ENCODE results near the gene ARHGAP18. TPM values are rescaled to one million over a fixed set of nuclear protein-coding genes. Genes with fewer than 3 reads are reported as not detected.
A peak's percentile ranks its signal among the peaks of the same experiment; 100 is the strongest.

Gene ARHGAP18
- total RNA-seq, 1 donor from 2014 or later, result 5.9 TPM

GRCh38 chr6:129683601-129684322 is 26.2 kb downstream of the ARHGAP18 start:
- no peaks in the 10 kb centered on the region for H3K9me3 Mint-ChIP-seq
- peak; percentile 64 for DNase-seq (ENCODE audit: low spot score)
- H3K36me3 Mint-ChIP-seq (ENCODE audit: low read depth), result no peaks in the 10 kb centered on the region
- intact Hi-C loops (cut with micrococcal nuclease), result loop anchor here (1.0 to 2.0 kb wide), 3 partner anchors 10 to 77 kb away; no protein-coding TSS in a partner anchor
- H3K4me1 Mint-ChIP-seq (ENCODE audit: low read depth), result peaks cover 62% of the 10 kb centered on the region
- H3K27me3 Mint-ChIP-seq (ENCODE audit: low read depth), result no peaks in the 10 kb centered on the region
- H3K4me3 Mint-ChIP-seq (ENCODE audit: low read depth), result peak overlapping the region; percentile 30
- peak overlapping the region; percentile 83 for H3K27ac Mint-ChIP-seq

DNA sequence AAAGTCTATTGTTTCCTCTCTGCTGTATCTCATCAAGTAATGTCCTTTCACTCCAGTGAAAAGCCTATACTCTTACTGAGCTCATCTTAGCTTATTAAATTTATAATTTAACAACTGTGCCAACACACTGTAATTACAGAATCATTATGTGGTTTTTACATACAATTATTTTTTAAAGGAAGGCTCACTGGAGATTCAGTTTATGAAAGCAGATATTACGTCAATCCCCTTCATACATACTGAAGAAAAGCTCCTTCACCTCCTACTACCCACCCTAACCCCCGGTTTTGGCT is 28.1 kb downstream of the ARHGAP18 start:
- no peak overlapping the region for H3K27ac Mint-ChIP-seq
- DNase-seq (ENCODE audit: low spot score), result no peak
- H3K27me3 Mint-ChIP-seq (ENCODE audit: low read depth), result no peaks in the 10 kb centered on the region
- peaks cover 60% of the 10 kb centered on the region for H3K4me1 Mint-ChIP-seq (ENCODE audit: low read depth)
- intact Hi-C loops (cut with micrococcal nuclease), result no loop called here
- H3K36me3 Mint-ChIP-seq (ENCODE audit: low read depth), result peaks cover 4% of the 10 kb centered on the region
- H3K9me3 Mint-ChIP-seq, result no peaks in the 10 kb centered on the region
- H3K4me3 Mint-ChIP-seq (ENCODE audit: low read depth), result no peak overlapping the region

DNA sequence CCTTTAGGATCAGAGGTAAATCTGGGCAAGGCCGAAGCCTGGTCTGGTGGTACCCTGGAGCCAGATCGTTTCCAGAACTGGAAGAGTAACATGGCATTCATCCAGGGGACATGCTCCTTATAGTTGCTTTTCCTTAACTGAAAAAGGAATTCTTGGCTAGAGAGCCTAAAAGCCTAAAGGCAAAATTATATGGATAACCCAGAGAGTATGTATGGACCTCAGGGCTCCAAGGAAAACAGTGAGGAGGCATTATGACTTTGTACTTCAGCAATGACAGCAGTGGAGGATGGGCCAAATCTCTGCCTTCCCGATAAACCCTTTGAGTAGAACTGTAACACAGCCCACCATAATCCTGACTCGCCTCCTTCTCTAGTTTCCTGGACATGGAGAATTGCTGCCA is 29.3 kb downstream of the ARHGAP18 start:
- no peak for DNase-seq (ENCODE audit: low spot score)
- Mint-ChIP-seq H3K4me3 (ENCODE audit: low read depth) (no peak overlapping the region), H3K36me3 (ENCODE audit: low read depth) (peaks cover 4% of the 10 kb centered on the region), H3K4me1 (ENCODE audit: low read depth) (peaks cover 59% of the 10 kb centered on the region), H3K9me3 (no peaks in the 10 kb centered on the region), H3K27ac (no peak overlapping the region), H3K27me3 (ENCODE audit: low read depth) (no peaks in the 10 kb centered on the region)
- intact Hi-C loops (cut with micrococcal nuclease), result no loop called here

GRCh38 chr6:129679758-129680157 is 30.2 kb downstream of the ARHGAP18 start:
- intact Hi-C loops (cut with micrococcal nuclease), result loop anchor here (10.0 kb wide), 1 partner anchor 835 kb away; no protein-coding TSS in a partner anchor
- peaks cover 59% of the 10 kb centered on the region for H3K4me1 Mint-ChIP-seq (ENCODE audit: low read depth)
- peaks cover 4% of the 10 kb centered on the region for H3K36me3 Mint-ChIP-seq (ENCODE audit: low read depth)
- H3K4me3 Mint-ChIP-seq (ENCODE audit: low read depth), result no peak overlapping the region
- DNase-seq (ENCODE audit: low spot score), result no peak
- no peak overlapping the region for H3K27ac Mint-ChIP-seq
- H3K9me3 Mint-ChIP-seq, result no peaks in the 10 kb centered on the region
- H3K27me3 Mint-ChIP-seq (ENCODE audit: low read depth), result no peaks in the 10 kb centered on the region

GRCh38 chr6:129679275-129679674 is 30.7 kb downstream of the ARHGAP18 start:
- no peak for DNase-seq (ENCODE audit: low spot score)
- Mint-ChIP-seq H3K36me3 (ENCODE audit: low read depth) (peaks cover 4% of the 10 kb centered on the region), H3K27me3 (ENCODE audit: low read depth) (no peaks in the 10 kb centered on the region), H3K4me1 (ENCODE audit: low read depth) (peaks cover 57% of the 10 kb centered on the region), H3K27ac (no peak overlapping the region), H3K9me3 (no peaks in the 10 kb centered on the region), H3K4me3 (ENCODE audit: low read depth) (no peak overlapping the region)
- intact Hi-C loops (cut with micrococcal nuclease), result loop anchor here (10.0 kb wide), 1 partner anchor 836 kb away; no protein-coding TSS in a partner anchor

DNA sequence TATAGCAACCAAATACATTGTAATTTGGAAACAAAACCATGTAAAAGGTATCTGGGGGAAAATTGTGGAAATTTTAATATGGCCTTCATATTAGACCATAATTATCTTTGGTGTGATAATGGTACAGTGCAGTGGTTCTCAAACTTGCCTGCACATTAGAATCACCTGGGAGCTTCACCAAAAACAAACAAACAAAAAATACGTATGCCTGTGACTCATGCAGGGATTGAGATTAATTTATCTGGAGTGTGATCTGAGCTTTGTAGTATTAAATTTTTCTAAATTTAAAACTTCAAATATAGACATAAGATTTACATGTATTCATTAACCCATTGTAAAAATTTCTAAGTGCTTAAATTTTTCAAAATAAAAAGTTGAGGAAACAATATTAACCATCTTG is 31.5 kb downstream of the ARHGAP18 start:
- intact Hi-C loops (cut with micrococcal nuclease), result loop anchor here (10.0 kb wide), 1 partner anchor 836 kb away; no protein-coding TSS in a partner anchor
- H3K27ac Mint-ChIP-seq, result no peak overlapping the region

DNA sequence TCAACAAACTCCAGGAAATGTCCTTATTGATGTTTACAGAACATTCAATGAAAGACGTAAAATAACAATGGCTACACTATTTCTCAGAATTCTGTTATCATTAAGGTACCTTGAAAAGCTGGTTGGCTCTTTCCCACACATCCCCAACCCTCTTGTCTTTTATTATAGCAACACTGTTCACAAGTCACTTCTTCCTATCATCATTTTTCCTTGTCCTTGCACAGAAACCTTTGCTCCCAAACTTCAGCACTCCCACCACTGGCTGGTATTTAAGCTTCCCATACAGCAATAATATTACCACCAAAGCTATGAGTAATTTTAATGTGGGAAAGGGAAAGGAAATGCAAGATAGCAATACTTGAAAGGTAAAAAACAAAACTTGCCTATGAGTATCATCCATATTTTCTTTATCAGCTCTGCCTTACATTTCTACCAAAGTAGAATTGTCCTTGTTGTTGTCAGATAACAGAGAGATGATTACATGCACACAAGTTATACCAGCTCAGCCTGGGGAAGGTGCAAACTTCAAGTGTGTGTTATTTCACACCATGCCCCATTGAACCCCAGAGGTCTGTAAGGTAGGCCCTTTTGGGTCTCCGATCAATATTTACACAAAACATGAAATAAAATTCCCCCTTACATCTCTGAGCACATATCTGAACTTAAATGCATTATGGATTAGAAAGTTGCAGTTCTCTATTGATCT is 32.2 kb downstream of the ARHGAP18 start:
- intact Hi-C loops (cut with micrococcal nuclease), result loop anchor here (10.0 kb wide), 1 partner anchor 837 kb away; no protein-coding TSS in a partner anchor
- Mint-ChIP-seq H3K4me3 (ENCODE audit: low read depth) (no peak overlapping the region), H3K36me3 (ENCODE audit: low read depth) (peaks cover 4% of the 10 kb centered on the region), H3K27ac (peak overlapping the region; percentile 19), H3K4me1 (ENCODE audit: low read depth) (peaks cover 59% of the 10 kb centered on the region), H3K27me3 (ENCODE audit: low read depth) (no peaks in the 10 kb centered on the region), H3K9me3 (no peaks in the 10 kb centered on the region)
- DNase-seq (ENCODE audit: low spot score), result no peak

More for the DNA sequence above, 31.5 kb downstream of the ARHGAP18 start:
- Mint-ChIP-seq H3K36me3 (ENCODE audit: low read depth) (peaks cover 4% of the 10 kb centered on the region), H3K9me3 (no peaks in the 10 kb centered on the region), H3K4me1 (ENCODE audit: low read depth) (peaks cover 54% of the 10 kb centered on the region), H3K27me3 (ENCODE audit: low read depth) (no peaks in the 10 kb centered on the region), H3K4me3 (ENCODE audit: low read depth) (no peak overlapping the region)
- DNase-seq (ENCODE audit: low spot score), result no peak

DNA sequence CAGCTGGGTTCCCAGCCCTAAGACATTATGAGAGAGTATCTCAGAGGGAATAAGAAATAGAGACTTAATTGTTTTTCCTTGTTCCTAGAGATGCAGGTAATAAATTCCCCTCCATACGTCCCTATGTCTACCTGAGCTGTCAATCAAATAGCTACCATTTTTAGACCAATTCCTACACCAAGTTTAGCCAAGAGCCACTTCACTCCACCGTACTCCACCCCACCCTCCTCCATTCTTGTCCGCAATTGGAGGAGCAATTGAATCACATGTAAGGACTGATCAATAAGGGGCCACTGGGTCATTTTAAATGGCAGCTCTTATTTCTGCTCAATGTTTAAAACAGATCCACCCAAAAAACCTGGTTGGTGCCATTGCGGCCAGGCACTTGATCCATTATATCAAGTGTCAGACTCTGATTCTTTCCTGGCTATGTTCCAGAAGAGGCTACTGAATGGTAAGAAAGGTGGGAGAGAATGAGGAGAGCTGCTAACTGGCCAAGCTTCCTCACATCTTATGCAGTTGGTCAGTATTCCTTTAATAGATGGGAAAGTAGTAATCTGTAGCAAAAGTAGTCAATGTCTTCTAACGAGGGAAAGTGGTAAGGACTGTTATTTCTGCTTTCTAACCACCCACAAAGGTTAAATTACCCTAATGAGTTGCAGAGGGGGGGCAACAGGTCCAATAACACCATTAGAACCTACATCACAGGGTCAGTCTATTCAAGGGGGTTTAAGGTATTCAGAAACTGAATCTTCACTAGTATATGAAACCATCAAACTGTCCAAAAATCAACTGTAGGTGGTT is 34.1 kb downstream of the ARHGAP18 start:
- H3K4me3 Mint-ChIP-seq (ENCODE audit: low read depth), result no peak overlapping the region
- DNase-seq (ENCODE audit: low spot score), result no peak
- H3K36me3 Mint-ChIP-seq (ENCODE audit: low read depth), result peaks cover 4% of the 10 kb centered on the region
- no peaks in the 10 kb centered on the region for H3K27me3 Mint-ChIP-seq (ENCODE audit: low read depth)
- H3K4me1 Mint-ChIP-seq (ENCODE audit: low read depth), result peaks cover 63% of the 10 kb centered on the region
- no peaks in the 10 kb centered on the region for H3K9me3 Mint-ChIP-seq
- intact Hi-C loops (cut with micrococcal nuclease), result loop anchor here (10.0 kb wide), 1 partner anchor 839 kb away; no protein-coding TSS in a partner anchor
- H3K27ac Mint-ChIP-seq, result no peak overlapping the region

DNA sequence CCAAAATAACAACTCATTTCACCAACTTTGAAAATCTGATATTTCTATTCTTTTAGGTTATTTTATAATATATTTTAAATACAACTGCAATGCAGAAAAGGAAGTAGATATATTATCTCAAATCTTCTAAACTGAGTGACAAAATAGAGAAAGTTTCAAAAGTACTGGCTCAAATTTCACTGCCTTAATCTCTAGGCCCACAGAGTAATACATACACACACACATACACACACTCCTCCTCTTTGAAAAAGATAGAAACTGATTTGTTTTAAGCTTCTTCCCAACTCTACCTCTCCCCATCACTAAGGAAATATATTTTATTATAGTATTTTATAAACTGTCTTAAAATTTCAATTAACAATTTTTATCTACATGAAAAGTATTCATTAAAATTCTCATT is 36.2 kb downstream of the ARHGAP18 start:
- no peak for DNase-seq (ENCODE audit: low spot score)
- Mint-ChIP-seq H3K4me3 (ENCODE audit: low read depth) (peak overlapping the region; percentile 61), H3K27me3 (ENCODE audit: low read depth) (no peaks in the 10 kb centered on the region), H3K4me1 (ENCODE audit: low read depth) (peaks cover 57% of the 10 kb centered on the region), H3K9me3 (no peaks in the 10 kb centered on the region), H3K36me3 (ENCODE audit: low read depth) (peaks cover 4% of the 10 kb centered on the region), H3K27ac (peak overlapping the region; percentile 90)
- intact Hi-C loops (cut with micrococcal nuclease), result loop anchor here (1.0 to 10.0 kb wide), 8 partner anchors 11 to 949 kb away; no protein-coding TSS in a partner anchor

GRCh38 chr6:129672881-129673631 is 36.9 kb downstream of the ARHGAP18 start:
- intact Hi-C loops (cut with micrococcal nuclease), result loop anchor here (1.0 to 10.0 kb wide), 13 partner anchors 11 to 949 kb away; partner anchors contain the start of gene ARHGAP18
- Mint-ChIP-seq H3K36me3 (ENCODE audit: low read depth) (peaks cover 4% of the 10 kb centered on the region), H3K9me3 (no peaks in the 10 kb centered on the region), H3K4me3 (ENCODE audit: low read depth) (peak overlapping the region; percentile 61), H3K4me1 (ENCODE audit: low read depth) (peaks cover 52% of the 10 kb centered on the region), H3K27ac (peak overlapping the region; percentile 90), H3K27me3 (ENCODE audit: low read depth) (no peaks in the 10 kb centered on the region)
- no peak for DNase-seq (ENCODE audit: low spot score)

GRCh38 chr6:129672341-129672682 is 37.7 kb downstream of the ARHGAP18 start:
- Mint-ChIP-seq H3K4me3 (ENCODE audit: low read depth) (peak overlapping the region; percentile 61), H3K27ac (peak overlapping the region; percentile 90), H3K9me3 (no peaks in the 10 kb centered on the region), H3K4me1 (ENCODE audit: low read depth) (peaks cover 48% of the 10 kb centered on the region), H3K27me3 (ENCODE audit: low read depth) (no peaks in the 10 kb centered on the region), H3K36me3 (ENCODE audit: low read depth) (no peaks in the 10 kb centered on the region)
- no peak for DNase-seq (ENCODE audit: low spot score)
- intact Hi-C loops (cut with micrococcal nuclease), result loop anchor here (1.0 to 10.0 kb wide), 12 partner anchors 24 to 950 kb away; partner anchors contain the start of gene ARHGAP18
